Spleen (tissue), 7 donors: ENCODE measurements around the gene GMDS.

Source experiments
- POLR2A ChIP-seq, 3 donors: fragments of 450-650 bp; IDR thresholded peaks; one replicate each; pipeline ENCODE4 v1.5.1; 2017; ENCODE audit warnings: antibody characterized with exemption in 3 of 3, mild to moderate bottlenecking in 1 of 3
- POLR2AphosphoS5 ChIP-seq, 3 donors: sonication (generic); formaldehyde crosslinking; IDR thresholded peaks; one replicate each; pipeline ENCODE4 v1.5.1; 2017; ENCODE audit warnings: antibody characterized with exemption in 3 of 3
- TF ChIP-seq, protein P1 (sequence below), 11 experiments: fragments of 200-600 bp in 7 of 11; fragments of 450-650 bp in 4 of 11; sonication (generic) in 4 of 11; IDR thresholded peaks in 8 of 11; conservative IDR thresholded peaks in 3 of 11; 1 replicate in 7 of 11; 2 replicates in 4 of 11; pipeline versions ENCODE4 v1.4.0 to v1.8.0; 2016 to 2021; ENCODE audit warnings: antibody characterized with exemption in 11 of 11, inconsistent platforms in 4 of 11, mild to moderate bottlenecking in 1 of 11
- donor health status: DM: no; HTN: no; CAD: no; lungs with moderate emphysema.
- donor health status: DM: no; HTN: no; CAD: no.
- donor health status: DM: no; HTN: no; CAD: no.

- TF ChIP-seq, protein P1, sequence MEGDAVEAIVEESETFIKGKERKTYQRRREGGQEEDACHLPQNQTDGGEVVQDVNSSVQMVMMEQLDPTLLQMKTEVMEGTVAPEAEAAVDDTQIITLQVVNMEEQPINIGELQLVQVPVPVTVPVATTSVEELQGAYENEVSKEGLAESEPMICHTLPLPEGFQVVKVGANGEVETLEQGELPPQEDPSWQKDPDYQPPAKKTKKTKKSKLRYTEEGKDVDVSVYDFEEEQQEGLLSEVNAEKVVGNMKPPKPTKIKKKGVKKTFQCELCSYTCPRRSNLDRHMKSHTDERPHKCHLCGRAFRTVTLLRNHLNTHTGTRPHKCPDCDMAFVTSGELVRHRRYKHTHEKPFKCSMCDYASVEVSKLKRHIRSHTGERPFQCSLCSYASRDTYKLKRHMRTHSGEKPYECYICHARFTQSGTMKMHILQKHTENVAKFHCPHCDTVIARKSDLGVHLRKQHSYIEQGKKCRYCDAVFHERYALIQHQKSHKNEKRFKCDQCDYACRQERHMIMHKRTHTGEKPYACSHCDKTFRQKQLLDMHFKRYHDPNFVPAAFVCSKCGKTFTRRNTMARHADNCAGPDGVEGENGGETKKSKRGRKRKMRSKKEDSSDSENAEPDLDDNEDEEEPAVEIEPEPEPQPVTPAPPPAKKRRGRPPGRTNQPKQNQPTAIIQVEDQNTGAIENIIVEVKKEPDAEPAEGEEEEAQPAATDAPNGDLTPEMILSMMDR (IDR thresholded peaks at IDR 0.05 in 8 of 11, conservative IDR thresholded peaks at IDR 0.05 in 3 of 11), result no peak
- TF ChIP-seq POLR2A (IDR thresholded peaks at IDR 0.05) (no peak), POLR2AphosphoS5 (IDR thresholded peaks at IDR 0.05) (no peak)
Measured at GRCh38 chr6:1667805-1668175, 577.6 kb downstream of the GMDS start.
